HG02763 (cell line): ENCODE measurements around the gene FGF5.
"Not testable (repeated sequence)": the region's sequence is repeated elsewhere in the genome, so short reads cannot be mapped to it uniquely, and the experiment has no call there.

ENCODE experiments used
- ATAC-seq: cut with Tn5 transposase; IDR thresholded peaks from one replicate; pipeline ENCODE4 v1.9.1; 2021; ENCODE audit warnings: mild to moderate bottlenecking, moderate library complexity; ENCODE audit not compliant: unreplicated experiment

The FGF5 gene, protein sequence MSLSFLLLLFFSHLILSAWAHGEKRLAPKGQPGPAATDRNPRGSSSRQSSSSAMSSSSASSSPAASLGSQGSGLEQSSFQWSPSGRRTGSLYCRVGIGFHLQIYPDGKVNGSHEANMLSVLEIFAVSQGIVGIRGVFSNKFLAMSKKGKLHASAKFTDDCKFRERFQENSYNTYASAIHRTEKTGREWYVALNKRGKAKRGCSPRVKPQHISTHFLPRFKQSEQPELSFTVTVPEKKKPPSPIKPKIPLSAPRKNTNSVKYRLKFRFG

DNA sequence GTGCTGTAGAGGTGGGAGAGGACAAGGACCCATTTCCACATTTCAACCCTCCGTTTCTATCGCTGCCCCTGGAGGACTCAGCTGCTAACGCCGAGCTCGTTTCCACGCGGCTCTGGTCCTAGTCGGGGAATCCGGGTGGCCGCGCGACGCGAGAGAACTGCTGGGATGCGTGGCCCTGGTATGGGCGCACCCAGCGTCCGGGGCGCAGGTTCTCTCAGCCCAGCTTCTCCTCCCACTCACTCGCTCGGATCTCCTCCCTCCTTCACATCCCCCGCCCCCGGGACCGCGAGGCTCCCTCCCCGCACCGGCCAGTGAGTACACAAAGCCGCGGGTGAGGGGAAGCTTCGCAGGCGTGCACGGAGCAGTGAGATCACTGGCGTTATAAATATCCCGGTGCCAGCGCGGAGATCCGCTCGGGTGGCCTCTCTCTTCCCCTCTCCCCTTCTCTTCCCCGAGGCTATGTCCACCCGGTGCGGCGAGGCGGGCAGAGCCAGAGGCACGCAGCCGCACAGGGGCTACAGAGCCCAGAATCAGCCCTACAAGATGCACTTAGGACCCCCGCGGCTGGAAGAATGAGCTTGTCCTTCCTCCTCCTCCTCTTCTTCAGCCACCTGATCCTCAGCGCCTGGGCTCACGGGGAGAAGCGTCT lies at the start of gene FGF5:
Gene FGF5, plus strand, starts transcription at position 412 of the 649 bp plus-strand sequence. Its CDS starts 161 bp downstream, at position 573.
- no peak for ATAC-seq

DNA sequence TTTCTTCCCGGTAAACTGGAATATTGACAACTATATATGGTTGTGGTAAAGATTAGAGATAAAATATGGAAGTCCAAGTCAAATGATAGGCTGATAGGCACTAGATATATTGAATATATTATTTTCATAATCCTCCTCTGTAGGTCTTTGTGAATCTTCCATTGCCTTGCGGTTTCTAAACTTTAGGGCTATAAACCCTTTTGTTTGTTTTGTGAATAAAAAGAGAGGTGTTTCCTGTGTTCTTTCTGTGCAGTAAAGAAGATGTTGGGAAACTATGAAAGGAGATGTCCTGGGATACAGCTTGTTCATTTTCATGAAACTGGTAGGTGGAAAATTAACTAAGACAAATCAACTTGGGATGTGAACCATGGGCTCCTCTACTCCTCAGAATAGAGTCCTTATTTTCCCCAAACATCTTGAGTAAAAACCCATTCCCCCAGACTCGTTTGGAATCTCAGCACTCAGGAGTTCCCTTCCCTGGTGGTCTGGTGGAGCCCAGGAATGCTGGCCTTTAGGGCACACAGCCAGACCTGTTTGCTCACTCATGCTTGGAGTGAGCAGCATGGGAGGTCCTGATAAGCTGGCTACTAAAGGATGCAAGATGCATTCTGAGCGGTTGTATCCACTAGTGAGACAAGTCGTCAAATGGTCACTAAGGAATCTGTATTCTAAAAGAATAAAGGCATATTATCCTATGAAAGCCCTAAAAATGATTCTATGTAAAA lies 47.0 kb upstream of the FGF5 start:
- no peak for ATAC-seq

DNA sequence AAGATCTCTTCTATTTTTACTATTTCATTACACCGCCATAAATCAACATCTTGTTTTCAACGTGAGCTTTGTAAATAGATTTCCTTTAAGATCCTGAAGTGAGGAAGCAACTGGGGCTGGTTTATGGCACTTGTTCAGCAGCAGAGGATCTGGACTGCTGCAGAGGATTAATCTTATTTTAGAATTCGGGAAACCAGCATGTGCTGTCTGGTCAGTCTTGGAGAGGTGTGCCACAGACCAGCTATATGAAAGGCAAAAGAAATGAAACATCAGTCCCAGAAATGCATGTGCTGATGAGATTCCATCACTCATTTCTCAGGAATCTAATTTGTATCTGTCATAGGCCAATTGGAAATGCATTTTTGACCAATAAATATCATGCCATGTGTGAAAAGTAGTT lies 45.8 kb upstream of the FGF5 start:
- no peak for ATAC-seq

DNA sequence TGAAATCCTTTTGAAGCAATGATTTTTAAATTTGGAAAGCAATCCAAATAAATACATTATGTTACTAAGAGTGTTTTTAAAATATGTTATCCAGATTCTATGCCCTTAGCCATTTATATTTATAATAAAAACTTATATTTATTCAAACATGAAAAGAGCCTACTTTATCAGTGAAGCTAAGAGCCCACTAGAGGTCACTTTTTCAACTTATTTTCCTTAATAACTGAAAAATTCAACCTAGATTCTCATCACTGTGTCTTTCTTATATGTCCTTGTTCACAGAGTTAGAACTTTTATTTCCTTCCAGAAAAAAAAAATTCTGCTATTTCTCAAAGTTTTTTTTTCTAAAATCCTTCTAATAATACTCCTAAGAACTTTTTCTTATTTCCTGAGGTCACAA lies 45.3 kb upstream of the FGF5 start:
- no peak for ATAC-seq

DNA sequence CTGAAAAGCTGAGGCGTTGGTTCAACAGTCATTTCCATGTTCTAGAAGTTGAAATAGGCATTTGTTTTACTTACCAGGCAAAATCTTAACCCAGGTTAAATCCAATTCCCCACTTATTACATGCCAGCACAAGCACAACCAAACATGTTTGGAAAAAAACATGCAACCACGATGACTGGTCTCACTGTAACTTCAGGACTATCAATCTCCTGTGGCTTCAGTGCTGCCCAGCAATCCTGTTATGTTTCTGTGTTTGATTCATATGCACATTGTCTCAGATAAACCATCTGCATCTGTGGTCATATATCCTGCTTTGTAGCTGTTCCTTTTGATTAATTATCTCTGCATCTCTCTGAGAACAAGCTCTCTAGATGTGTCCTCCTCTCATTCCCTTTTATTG lies 40.9 kb upstream of the FGF5 start:
- no peak for ATAC-seq

DNA sequence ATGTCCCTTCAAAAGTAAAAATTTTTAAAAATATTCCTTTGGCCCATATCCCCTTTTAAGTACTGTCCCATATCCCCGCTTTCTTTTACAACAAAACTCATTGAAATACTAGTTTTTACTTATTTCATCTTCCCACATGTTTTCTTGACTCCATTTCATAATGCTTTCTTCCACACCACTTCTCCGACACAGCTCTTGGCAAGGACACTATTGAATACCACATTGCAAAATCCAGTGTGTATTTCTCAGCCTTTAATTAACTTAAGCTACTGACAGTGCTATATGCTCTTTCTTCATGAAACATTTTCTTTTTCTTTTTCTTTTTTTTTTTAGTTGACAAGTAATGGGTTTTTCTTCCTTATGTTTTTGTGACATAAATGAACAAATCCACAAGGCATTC lies 40.4 kb upstream of the FGF5 start:
- no peak for ATAC-seq

DNA sequence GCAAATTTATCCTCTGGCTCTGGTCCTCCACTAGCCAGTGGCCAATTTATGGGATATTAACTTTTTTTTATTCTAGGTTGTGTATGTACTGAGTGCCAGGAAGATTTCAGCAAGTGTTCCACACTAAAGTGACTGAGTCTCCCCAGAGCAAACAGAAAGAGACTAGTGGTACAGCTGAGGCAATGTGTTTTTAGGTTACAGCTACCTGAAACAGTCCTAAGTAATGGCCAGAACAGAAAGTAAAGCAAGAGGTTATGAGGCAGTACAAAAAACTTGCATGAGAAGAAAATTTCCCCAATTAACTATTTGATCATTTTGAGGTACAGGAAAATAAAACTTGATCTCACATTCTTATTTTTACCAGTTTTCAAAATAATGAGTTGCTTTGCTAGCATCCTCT lies 38.0 kb upstream of the FGF5 start:
- ATAC-seq: no peak

DNA sequence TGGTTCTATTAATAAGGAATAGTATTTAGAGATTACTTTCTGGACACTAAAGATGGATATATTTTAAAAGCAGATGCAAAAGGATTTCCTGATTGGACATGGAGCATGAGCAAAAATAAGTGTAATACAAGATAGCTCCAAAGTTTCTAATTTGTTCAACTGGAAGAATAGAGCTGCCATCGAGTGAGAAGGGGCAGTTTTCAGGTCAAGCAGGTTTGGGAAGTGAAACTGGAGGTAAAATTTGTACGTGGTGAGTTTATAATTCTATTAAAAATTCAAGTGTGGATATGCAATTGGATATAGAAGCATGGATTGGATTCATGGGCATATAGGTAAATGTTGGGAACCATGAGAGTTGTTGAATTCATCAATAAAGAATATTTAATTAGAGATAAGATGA lies 37.3 kb upstream of the FGF5 start:
- no peak for ATAC-seq

DNA sequence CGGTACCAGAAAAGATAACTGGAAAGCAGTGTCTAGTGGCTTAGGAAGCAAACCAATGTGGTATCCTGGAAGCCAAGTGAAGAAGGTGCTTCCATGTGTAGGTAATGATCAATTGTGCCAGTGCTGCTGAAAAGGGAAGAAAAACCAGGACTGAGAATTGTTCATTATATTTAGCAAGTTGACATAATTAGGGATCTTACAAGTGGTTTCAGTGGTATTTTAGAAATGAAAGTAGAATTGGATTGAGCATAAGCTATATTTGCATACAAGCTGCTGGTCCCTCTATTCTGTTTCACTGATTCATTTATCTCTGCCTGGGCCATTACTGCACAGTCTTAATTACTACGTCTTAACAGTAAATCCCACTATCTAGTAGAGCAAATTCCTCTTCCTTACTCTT lies 36.9 kb upstream of the FGF5 start:
- peak; percentile 69 for ATAC-seq

DNA sequence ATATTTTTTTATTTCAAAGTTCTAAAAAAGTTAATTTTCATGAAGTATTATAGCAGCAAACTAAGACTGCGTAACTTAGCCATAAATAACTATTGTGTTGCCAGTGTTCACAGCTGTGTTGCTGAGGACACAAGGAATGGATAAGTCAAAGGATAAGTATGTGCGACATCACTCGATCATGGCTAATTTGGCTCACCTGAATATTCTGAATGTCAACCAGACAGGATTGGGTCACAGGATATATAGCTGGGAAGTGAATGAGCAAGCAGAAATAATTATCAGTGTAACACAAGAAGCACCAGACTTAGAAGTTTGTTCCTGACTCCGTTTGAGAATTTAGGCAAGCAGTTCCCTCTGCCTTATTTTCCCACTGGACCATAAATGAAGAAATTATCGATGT lies 35.3 kb upstream of the FGF5 start:
- ATAC-seq: no peak

DNA sequence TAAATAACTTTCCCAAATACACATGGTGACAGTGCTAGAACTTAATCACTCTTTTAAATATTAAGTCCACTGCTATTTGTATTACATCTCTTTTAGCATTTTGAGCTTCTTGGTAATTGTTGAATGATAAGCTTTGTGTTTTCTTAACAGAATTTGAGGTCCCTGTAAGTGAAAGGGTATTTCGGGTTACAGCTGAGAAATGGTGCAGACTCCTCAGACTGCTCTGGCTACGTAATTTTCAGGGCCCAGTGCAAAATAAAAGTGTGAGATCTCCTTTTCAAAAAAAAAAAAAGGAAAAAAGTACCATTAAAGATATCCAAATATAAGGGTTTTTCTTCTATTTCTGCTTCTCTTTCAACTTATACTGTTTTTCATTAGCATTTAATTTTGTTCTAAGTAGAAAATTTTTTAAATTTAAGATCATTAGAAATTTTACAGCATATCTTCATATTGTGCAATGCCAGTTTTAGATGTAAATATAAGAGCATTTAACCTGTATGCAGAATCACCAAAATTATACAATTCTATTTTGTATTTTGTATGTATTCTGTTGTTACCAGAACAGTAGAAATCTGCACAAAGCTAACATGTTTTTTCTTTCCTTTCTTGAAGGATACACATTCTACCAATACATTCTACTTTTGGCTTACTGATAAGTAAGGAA lies 33.6 kb upstream of the FGF5 start:
- no peak for ATAC-seq

DNA sequence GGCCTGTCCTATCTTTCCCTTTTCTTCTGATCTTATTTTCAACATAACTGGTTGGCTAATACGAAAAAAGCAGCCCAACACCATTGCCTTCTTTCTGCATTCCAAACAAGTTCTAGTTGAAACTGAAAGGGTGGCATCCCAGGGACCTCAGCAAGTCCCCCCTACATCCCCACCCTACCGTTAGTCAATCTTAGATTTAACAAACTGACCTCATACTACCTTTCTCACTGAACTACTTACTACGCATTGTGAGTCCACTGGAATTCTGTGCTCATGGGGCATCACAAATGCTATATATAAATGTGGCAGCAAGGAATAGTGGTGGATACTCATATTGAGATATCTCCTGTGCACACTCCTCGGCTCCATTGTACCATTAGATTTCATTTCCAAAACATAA lies 33.1 kb upstream of the FGF5 start:
- no peak for ATAC-seq

DNA sequence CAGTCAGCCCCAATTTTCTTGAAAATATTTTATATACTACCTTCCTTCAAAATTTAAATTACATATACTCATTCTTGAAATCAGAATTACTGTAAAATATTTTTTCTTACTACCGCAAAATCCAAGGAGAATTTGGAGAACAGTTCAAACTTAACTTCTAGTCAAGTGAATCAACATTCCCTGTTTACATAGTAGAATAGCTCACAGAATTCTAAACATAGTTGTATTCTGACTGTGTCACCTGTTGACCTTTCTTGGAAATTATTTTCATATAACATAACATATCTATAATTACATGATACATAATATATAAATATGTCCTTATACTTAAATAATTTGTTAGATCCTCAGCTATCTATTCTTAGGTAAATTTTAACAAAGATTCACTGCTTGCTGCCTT lies 31.0 kb upstream of the FGF5 start:
- no peak for ATAC-seq

DNA sequence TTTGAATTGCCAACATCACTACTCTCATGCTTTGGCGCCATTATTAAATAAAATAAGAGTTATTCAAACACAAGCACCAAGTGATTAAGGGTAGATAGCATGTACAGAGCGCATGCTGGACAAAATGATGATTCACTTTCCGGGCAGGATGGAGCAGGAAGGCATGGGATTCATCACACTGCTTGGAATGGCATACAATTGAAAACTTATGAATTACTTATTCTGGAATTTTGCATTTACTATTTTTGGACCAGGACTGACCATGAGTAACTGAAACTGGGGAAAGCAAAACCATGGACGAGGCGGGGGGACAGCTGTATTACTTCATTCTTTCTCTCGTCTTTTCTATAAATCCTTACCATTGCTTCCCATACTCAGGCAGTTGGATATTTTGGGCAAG lies 28.5 kb upstream of the FGF5 start:
- ATAC-seq: no peak

DNA sequence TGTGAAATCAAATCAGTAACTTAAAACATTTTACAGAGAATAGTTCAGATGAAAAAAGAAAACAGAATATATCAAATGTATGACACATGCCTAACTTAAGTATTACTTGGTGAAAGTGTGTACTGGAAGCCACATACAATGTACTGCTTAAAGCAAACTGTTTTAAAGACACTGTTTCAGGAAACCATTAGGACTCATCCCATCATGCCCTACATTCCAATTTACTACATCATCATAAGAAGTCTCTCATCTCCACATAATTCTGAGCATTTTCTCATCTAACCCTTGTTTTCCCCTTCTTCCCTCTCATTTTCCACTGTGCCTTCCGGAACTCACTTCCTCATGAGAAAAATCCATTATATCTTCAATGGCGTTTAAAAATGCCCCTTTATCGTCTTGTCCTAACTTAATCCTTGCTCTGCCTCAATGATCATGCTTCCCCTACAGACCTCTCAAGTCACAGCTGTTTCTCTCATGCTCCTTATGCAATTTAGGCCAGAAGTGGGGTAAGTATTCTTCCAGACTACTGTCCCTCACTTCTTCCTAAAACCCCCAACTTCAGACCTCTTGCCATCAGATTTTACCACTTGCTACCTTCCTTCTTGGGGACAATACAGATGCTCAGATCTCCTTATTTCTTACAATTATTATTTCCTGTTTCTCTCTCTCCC lies 26.8 kb upstream of the FGF5 start:
- ATAC-seq: no peak

DNA sequence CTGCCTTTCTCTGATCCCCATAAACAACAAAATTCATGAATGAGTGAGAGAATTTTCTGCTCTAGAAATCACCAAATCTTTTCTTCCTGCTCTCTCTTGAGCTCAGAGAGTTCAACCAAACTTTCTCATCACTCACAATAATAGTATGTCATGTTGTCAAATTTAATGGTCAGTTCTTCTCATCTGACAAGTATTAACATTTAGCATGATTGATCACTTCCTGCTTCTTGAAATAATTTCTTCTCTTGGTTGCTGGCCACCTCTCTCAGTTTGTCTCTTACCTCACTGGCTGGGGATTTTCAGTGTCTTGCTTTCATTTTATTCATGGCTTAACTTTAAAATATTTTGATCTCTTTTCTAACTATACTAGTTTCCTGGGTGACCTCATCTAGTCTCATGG lies 25.5 kb upstream of the FGF5 start:
- no peak for ATAC-seq

DNA sequence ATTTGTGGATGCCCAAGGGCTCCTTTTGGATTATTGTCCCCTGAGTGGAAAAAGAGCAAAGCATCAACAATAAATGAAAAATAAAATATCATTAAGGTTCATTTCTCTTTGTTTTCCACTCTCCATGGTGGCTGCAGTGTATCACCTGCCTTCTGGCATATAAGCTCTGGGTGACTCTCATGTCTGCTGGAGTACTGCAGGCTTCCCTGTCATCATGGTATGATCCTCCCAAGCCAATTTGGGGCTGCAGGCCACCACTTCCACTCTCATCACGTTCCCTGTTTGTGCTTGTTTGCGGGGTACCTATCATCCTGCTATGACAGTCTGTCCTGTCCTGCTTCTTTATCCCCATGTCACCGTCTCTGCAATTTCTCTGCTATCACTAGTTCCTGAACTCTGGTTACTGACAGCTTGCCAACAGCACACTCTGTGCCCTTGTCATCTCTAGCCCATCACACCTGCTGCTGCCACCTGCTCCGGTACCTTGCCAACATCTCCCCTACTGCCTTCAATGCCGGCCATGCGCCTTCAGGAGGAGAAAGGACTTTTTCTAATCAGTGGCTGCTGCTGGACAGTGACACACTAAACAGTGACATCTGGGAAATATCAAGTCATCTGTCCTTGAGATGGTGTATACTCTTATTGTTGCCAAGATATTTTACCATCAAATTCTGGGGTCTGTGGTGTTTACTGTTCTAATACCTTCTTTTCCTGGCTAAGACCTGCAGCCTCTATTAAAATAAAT lies 23.0 kb upstream of the FGF5 start:
- ATAC-seq: no peak

DNA sequence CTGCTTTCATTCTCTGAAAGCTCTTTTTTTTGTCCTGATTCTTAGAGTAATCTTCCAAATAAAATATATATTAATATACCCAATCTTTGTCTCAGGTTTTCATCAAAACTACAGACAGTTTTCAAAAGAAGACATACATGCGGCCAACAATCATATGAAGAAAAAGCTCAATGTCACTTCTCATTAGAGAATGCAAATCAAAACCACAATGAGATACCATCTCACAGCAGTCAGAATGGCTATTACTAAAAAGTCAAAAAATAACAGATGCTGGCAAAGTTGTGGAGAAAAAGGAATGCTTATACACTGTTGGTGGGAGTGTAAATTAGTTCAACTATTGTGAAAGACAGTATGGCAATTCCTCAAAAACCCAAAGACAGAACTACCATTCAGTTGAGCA lies 19.0 kb upstream of the FGF5 start:
- not testable (repeated sequence) for ATAC-seq

DNA sequence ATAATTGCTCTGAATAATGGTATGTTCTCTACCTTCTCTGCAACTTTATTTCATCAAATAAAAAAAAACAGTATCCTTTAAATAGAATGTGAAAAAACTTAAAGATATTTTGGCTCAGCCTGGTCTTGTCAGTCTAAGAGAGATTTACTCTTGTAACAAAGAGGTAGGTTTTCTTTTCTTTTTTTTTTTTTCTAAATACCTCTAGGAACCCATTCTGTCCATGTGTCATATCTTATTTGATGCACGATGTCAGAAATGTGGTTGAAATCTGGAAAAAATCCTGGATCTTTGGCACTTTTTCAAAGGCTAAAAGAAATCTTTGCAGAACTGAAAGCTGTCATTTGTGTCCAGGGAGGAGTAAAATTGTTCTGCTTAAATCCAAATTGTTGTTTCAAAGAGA lies 17.3 kb upstream of the FGF5 start:
- no peak for ATAC-seq

DNA sequence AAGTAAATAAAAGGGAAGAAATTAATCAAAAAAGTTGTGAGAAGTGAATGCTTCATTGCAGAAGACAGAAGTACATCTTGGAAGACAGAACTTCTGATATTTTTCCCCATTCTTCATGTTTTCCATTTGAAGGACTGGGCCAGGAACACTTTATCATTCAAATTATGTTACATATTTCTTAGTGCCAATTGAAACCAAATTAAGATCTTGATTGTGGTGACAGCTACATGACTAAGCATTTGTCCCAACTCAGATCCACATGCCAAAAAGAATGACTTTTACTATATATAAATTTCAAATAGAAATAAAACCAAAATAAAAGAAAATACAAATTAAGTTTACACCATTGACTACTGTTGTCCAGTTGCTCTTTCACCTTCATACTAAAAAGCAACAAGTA lies 14.0 kb upstream of the FGF5 start:
- no peak for ATAC-seq

DNA sequence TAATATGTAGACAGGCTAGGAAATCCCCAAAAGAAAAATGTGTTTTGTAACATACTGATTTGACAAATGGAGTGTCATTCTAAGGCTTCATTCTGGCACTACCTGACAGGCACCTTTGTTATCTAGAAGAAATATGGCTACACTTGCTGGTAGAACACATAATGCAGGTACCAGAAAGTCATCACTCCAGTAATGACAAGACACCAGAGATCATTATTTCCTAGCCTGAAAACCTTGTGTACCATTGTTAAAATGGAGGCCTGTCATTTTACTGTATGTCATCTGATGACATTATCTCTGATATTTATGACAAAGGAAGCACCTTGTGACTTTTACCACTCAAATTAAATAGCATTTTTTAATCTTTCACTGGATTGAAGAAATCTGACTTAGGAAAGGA lies 13.5 kb upstream of the FGF5 start:
- no peak for ATAC-seq
